Right cardiac atrium (tissue), 5 donors: ENCODE results near the gene RASA3. TPM values are rescaled to one million over a fixed set of nuclear protein-coding genes. Genes with fewer than 3 reads are reported as not detected.
"Not testable (repeated sequence)": the region's sequence is repeated elsewhere in the genome, so short reads cannot be mapped to it uniquely, and the experiment has no call there.

Source experiments
- ATAC-seq, 2 donors: fragments of 200-7000 bp; cut with Tn5 transposase; one replicate each; pipeline versions ENCODE4 v1.8.0 to v1.9.1; 2020; ENCODE audit warnings: moderate library complexity in 2 of 2, mild to moderate bottlenecking in 1 of 2
- DNase-seq, 3 donors: peaks; one replicate each; pipeline ENCODE4 v3.0.0-alpha.2; 2020
- H3K27ac ChIP-seq: one replicate; pipeline ENCODE4 v1.5.1; 2013; ENCODE audit warnings: mild to moderate bottlenecking, low read length, control low read depth, moderate library complexity
- H3K27me3 ChIP-seq: one replicate; pipeline ENCODE4 v1.6.1; 2013; ENCODE audit not compliant: control insufficient read depth, insufficient read depth
- H3K4me1 ChIP-seq: one replicate; pipeline ENCODE4 v1.6.1; 2013; ENCODE audit warnings: low read length; ENCODE audit not compliant: control insufficient read depth, insufficient read depth
- H3K4me3 ChIP-seq: one replicate; pipeline ENCODE4 v1.5.1; 2013; ENCODE audit warnings: low read length, control low read depth
- H3K9me3 ChIP-seq: one replicate; pipeline ENCODE4 v1.6.1; 2013; ENCODE audit warnings: low read length; ENCODE audit not compliant: control insufficient read depth
- WGBS: extraction: QIAGEN DNeasy Blood & Tissue Kit; methylation state at CpG from one replicate; pipeline ENCODE4 v1.1.7; 2013; 5-methylcytosine and 5-hydroxymethylcytosine counted together
- intact Hi-C, 4 donors: fragments of 100-400 bp; cut with DNase I; formaldehyde crosslinking; loops; one replicate each; pipeline versions ENCODE4 v1.11.0 to v1.14.0; 2022 to 2023
- polyA plus RNA-seq: library from polyadenylated mRNA; stranded (reverse); fragments of 200-250 nt; gene quantifications from one replicate; pipeline ENCODE4 v1.2.3, GENCODE V29; 2013
- total RNA-seq, 4 donors: library from RNA; stranded (reverse); fragmentation: NEBNext Ultra II Directional; extraction: Animal tissue kit (Norgen Biotek cat#: 25700); gene quantifications; one replicate each; pipeline ENCODE4 v1.2.1, GENCODE V29; 2021
- donor health status: healthy with polysubstance abuse.
- donor health status: DM: no; HTN: yes; CAD: no.
- donor health status: DM: no; HTN: no; CAD: no.
- donor health status: DM: no; HTN: yes; CAD: no; lungs with severe emphysema.
- donor health status: DM: yes; HTN: yes; CAD: no.

RASA3 gene
- total and polyA plus RNA-seq, 5 donors: 7.4 to 15.5 (median 10.8) TPM

DNA sequence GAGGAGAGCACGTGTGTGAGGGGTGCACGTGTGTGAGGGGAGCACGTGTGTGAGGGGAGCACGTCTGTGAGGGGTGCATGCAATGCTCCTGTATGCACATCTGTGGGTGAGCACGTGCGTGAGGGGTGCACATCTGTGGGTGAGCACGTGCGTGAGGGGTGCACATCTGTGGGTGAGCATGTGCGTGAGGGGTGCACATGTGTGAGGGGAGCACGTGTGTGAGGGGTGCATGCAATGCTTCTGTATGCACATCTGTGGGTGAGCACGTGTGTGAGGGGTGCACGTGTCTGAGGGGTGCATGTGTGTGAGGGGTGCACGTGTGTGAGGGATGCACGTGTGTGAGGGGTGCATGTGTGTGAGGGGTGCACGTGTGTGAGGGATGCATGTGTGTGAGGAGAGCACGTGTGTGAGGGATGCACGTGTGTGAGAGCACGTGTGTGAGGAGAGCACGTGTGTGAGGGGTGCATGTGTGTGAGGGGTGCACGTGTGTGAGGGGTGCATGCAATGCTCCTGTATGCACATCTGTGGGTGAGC is 15.0 kb downstream of the RASA3 start:
- DNase-seq, intact Hi-C loops, H3K27ac ChIP-seq, H3K4me1 ChIP-seq, H3K4me3 ChIP-seq, H3K27me3 ChIP-seq, H3K9me3 ChIP-seq, ATAC-seq: not testable (repeated sequence)
- 90% methylated on average over 20 of the region's 20 CpGs for whole genome bisulfite sequencing

- H3K4me3 ChIP-seq: no peak overlapping the region
- H3K4me1 ChIP-seq: no peaks in the 10 kb centered on the region
- ATAC-seq: no peak
- no peak for DNase-seq
- H3K27me3 ChIP-seq: no peaks in the 10 kb centered on the region
- intact Hi-C loops: no loop called here
- H3K27ac ChIP-seq: no peak overlapping the region
- H3K9me3 ChIP-seq: no peaks in the 10 kb centered on the region
- WGBS: 90% methylated on average over 17 of the region's 17 CpGs
Observed at GRCh38 chr13:114116734-114117133, 15.7 kb downstream of the RASA3 start.

DNA sequence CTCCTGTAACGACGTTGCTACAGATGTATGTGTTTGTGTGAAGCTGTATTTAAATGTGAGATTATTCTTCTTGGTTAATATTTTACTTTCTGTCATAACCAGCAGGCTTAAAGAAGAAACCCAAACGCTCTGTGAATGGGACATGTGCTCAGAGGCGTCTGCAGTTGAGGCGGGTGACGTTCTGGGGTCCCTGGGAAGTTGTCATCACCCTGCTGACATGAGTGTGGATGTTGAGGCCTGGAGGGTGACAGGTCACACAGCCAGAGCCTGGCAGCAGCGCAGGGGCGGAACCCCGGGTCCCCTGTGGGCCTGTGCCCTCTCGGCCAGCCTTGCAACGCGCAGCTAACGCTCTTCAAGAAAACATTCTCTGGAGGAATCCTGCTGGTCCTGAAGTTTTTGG is 16.6 kb downstream of the RASA3 start:
- H3K27me3 ChIP-seq: no peaks in the 10 kb centered on the region
- H3K9me3 ChIP-seq: no peaks in the 10 kb centered on the region
- WGBS: 84% methylated on average over 13 of the region's 13 CpGs
- DNase-seq (peak in 1 of 3 donors; percentile 24), ATAC-seq (peak in 1 of 2 donors; percentile 25)
- intact Hi-C loops: no loop called here
- H3K4me3 ChIP-seq: no peak overlapping the region
- no peak overlapping the region for H3K27ac ChIP-seq
- no peaks in the 10 kb centered on the region for H3K4me1 ChIP-seq

DNA sequence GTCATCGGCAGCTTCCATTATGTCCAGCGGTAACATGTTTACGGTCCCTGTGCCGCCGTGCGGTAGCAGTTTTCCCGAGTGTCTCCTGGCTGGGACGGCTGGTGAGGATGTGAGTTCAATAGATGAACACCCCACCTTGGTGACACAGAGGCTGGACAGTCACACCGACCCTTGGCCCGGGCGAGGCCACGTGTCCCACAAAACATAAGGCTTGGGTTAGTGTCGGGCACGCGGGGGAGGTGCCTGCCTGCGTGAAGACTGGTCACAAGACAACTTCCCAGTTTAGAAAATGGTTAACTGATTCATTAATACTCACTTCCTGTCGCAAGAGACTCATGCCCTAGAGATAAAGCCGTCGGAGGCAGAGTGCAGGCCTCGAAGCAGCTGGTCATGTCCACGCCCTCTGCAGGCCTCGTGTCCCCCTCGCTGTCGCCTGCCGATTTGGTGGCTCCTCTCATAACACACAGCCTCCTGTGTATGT is 17.2 kb downstream of the RASA3 start:
- no peaks in the 10 kb centered on the region for H3K27me3 ChIP-seq
- ATAC-seq (peak; percentile 47 to 55), DNase-seq (peak; percentile 51 to 79 (median 75))
- 61% methylated on average over 25 of the region's 25 CpGs for WGBS
- intact Hi-C loops: no loop called here
- H3K4me1 ChIP-seq: no peaks in the 10 kb centered on the region
- no peak overlapping the region for H3K4me3 ChIP-seq
- no peaks in the 10 kb centered on the region for H3K9me3 ChIP-seq
- H3K27ac ChIP-seq: no peak overlapping the region

DNA sequence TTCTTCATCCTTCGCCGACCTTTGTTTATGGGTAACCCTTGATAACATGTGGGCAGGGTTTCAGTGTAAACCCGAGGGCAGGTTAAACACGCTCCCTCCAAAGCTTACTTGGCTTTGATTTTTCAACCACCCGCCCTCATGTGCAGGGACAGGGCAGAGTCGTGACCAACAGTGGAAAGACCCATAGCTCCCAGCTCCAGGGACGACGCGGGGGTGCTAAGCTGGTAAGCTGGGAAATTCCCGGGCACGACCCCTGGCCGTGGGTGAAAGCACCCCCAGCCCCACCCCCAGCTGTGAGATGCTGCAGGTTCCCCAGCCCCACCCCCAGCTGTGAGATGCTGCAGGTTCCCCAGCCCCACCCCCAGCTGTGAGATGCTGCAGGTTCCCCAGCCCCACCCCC is 17.8 kb downstream of the RASA3 start:
- H3K27me3 ChIP-seq, H3K9me3 ChIP-seq, intact Hi-C loops, H3K4me3 ChIP-seq, ATAC-seq, H3K27ac ChIP-seq, H3K4me1 ChIP-seq: not testable (repeated sequence)
- peak in 1 of 3 donors; percentile 61 for DNase-seq
- WGBS: 87% methylated on average over 12 of the region's 12 CpGs

DNA sequence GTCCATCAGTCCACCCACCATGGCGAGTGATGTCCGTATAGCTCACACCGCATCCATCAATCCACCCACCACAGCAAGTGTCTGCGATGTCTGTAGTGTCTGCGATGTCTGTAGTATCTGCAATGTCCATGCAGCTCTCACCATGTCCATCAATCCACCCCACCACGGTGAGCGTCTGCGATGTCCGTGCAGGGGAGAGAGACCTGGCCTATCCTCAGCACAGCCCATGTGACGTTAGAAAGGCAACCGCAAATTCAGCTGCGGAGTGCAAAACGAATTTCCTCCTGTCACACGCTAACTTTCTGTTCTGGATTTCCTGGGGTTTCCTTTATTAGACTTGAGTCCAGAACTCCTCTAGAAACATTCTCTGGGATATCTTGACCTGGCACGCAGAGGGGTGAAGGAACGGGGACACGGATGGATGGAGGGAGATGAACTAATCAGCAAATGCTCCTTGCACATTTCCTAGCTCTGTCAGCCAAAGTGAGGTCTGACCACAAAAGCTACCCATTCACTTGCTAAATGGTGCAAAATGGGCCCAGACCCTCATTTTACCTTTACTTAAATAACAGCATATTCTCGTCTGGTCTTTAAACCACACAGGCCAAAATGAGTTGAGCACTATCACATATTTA is 18.3 kb downstream of the RASA3 start:
- Histone ChIP-seq H3K4me3 (no peak overlapping the region), H3K27ac (no peak overlapping the region), H3K27me3 (no peaks in the 10 kb centered on the region), H3K9me3 (no peaks in the 10 kb centered on the region), H3K4me1 (no peaks in the 10 kb centered on the region)
- intact Hi-C loops: no loop called here
- 93% methylated on average over 18 of the region's 18 CpGs for WGBS
- ATAC-seq: no peak
- no peak for DNase-seq

DNA sequence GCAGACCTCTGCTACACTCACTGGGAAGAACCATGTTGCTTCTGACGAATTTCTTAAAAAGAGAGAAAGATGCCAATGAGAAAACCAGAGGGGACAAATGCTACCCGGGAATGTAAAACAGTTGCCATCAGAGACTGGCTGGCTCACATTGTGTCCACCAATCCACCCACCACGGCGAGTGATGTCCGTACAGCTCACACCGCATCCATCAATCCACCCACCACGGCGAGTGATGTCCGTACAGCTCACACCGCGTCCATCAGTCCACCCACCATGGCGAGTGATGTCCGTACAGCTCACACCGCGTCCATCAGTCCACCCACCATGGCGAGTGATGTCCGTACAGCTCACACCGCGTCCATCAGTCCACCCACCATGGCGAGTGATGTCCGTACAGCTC is 19.0 kb downstream of the RASA3 start:
- H3K4me1 ChIP-seq, intact Hi-C loops, H3K4me3 ChIP-seq, DNase-seq, H3K9me3 ChIP-seq, ATAC-seq, H3K27ac ChIP-seq, H3K27me3 ChIP-seq: not testable (repeated sequence)
- WGBS: 96% methylated on average over 13 of the region's 21 CpGs

DNA sequence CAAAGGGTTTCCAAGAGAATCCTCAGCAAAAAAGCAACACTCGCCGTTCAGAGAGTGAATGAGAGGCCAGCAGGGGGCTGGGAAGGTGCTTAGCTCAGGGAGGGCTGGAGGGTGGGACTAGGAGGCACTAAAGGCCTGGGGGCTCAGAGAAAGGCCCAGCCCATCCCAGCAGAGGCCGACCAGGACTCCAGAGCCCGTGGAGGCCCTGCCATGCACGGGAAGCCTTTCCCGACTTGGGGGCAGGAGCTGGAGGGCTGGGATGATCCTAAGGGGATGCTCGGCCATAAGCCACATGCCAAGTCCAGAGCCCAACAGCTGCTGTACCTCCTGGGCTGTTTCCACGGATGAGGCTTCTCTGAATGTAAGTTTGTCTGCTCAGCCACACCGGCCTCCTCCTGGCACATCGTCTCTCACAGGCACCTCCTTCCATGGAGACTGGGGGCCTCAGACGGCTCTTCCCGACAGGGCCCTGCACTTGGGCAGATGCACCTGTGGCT is 19.5 kb downstream of the RASA3 start:
- ATAC-seq (no peak), DNase-seq (peak in 1 of 3 donors; percentile 37)
- H3K4me1 ChIP-seq: no peaks in the 10 kb centered on the region
- no peak overlapping the region for H3K4me3 ChIP-seq
- H3K27ac ChIP-seq: no peak overlapping the region
- 77% methylated on average over 12 of the region's 12 CpGs for WGBS
- no peaks in the 10 kb centered on the region for H3K9me3 ChIP-seq
- intact Hi-C loops: no loop called here
- H3K27me3 ChIP-seq: no peaks in the 10 kb centered on the region

DNA sequence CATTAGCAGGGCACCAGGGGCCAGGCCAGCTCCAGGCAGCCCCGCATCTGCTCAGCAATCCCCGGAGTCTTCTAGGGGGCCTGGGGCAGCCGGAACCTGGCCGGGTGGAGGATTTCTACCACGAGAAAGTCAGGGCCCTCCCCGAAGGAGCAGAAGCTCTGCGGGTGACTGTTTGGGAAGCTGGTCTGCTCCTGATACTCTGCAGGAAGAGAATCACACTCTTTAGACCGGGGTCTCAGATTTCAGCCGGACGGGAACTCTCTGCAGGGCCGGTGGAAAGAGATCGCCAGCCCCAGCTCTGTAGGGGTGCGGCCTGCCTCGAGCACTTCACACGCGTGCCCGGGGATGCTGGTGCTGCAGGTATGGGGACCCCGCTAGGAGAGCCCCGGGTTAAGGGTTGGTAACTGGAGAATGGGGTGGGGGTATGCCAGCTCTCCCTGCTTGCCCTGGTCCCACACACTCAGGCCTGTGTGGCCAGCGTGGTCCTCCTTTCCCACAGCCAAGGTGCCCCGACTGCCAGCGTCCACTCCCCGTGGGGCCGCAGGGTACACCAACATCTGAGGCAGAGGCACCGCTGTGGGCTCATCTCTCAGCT is 20.1 kb downstream of the RASA3 start:
- no peak overlapping the region for H3K4me3 ChIP-seq
- no peaks in the 10 kb centered on the region for H3K9me3 ChIP-seq
- intact Hi-C loops: no loop called here
- H3K4me1 ChIP-seq: no peaks in the 10 kb centered on the region
- DNase-seq: no peak
- H3K27ac ChIP-seq: no peak overlapping the region
- no peaks in the 10 kb centered on the region for H3K27me3 ChIP-seq
- no peak for ATAC-seq
- 77% methylated on average over 25 of the region's 25 CpGs for WGBS

DNA sequence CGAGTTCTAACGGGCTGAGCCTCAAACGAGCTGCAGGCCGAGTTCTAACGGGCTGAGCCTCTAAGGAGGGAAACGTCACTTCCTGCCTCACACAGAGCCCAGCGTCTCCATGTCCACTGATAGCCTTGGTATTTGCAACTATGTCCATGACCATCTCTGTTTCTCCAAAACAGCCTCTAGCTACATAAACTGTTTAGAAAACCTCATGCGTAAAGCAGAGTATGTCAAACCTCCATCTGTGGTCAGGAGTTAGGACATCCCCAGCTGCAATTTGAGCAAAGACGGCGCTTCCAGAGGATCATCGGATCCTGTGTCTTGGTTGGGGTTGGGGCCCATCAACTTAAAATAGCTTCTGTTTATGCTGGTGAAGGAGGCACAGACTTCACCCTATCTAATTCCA is 20.8 kb downstream of the RASA3 start:
- no peak for ATAC-seq
- intact Hi-C loops: no loop called here
- Histone ChIP-seq H3K27me3 (no peaks in the 10 kb centered on the region), H3K4me1 (no peaks in the 10 kb centered on the region), H3K27ac (no peak overlapping the region), H3K9me3 (no peaks in the 10 kb centered on the region), H3K4me3 (no peak overlapping the region)
- WGBS: 61% methylated on average over 11 of the region's 11 CpGs
- no peak for DNase-seq

DNA sequence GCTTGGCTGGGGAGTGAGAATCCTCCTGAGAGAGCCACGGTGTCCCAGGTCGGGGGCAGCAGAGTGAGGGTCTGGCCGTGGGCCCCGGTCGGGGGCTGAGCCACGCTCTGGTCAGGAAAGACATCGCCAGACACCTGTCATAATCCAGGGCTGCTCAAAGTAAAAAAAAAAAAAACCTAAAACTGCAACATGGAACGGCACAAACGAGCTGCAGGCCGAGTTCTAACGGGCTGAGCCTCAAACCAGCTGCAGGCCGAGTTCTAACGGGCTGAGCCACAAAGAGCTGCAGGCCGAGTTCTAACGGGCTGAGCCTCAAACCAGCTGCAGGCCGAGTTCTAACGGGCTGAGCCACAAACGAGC is 21.6 kb downstream of the RASA3 start:
- intact Hi-C loops, H3K9me3 ChIP-seq, ATAC-seq, H3K4me1 ChIP-seq, H3K4me3 ChIP-seq, H3K27me3 ChIP-seq, H3K27ac ChIP-seq, DNase-seq: not testable (repeated sequence)
- WGBS: 73% methylated on average over 18 of the region's 18 CpGs
